Lung microvascular endothelial cell (primary cell): Measurements from ENCODE around the gene CHRM3. TPM values are rescaled to one million over a fixed set of nuclear protein-coding genes. Genes with fewer than 3 reads are reported as not detected.
"Not testable (repeated sequence)": the region's sequence is repeated elsewhere in the genome, so short reads cannot be mapped to it uniquely, and the experiment has no call there.

ENCODE experiments used
- DNase-seq, 2 donors: peaks; one replicate each; pipeline versions ENCODE4 v3.0.0 to v3.0.0-alpha.2; 2010; ENCODE audit warnings: low read depth in 2 of 2
- total RNA-seq: library from RNA; depleted of rRNA; stranded (reverse); fragments of >200 nt; gene quantifications from 2 replicates; pipeline ENCODE4 v1.2.1, GENCODE V29; 2014

The CHRM3 gene
- under 0.01 and 0.20 TPM in 2 replicates for total RNA-seq

- peak in 1 of 2 donors; percentile 0 for DNase-seq
Observed at GRCh38 chr1:239386453-239387303, at the start of gene CHRM3. Gene CHRM3 (plus strand): TSS chr1:239386568. CDS start chr1:239907452, 520,884 bp downstream.

GRCh38 chr1:239337799-239338430, 48.5 kb upstream of the CHRM3 start:
- no peak for DNase-seq

GRCh38 chr1:239347776-239348175, 38.6 kb upstream of the CHRM3 start:
- no peak for DNase-seq

GRCh38 chr1:239348635-239349353, 37.6 kb upstream of the CHRM3 start:
- no peak for DNase-seq

- DNase-seq = no peak
Observed at GRCh38 chr1:239349699-239350098, 36.7 kb upstream of the CHRM3 start.

GRCh38 chr1:239353536-239353935, 32.8 kb upstream of the CHRM3 start:
- no peak for DNase-seq

- no peak for DNase-seq
Observed at GRCh38 chr1:239354231-239354630, 32.1 kb upstream of the CHRM3 start.

GRCh38 chr1:239357867-239358266, 28.5 kb upstream of the CHRM3 start:
- no peak for DNase-seq

GRCh38 chr1:239361403-239361802, 25.0 kb upstream of the CHRM3 start:
- no peak for DNase-seq

- no peak for DNase-seq
Observed at GRCh38 chr1:239363930-239364329, 22.4 kb upstream of the CHRM3 start.

- DNase-seq = no peak
Observed at GRCh38 chr1:239367196-239367810, 19.1 kb upstream of the CHRM3 start.

- no peak for DNase-seq
Observed at GRCh38 chr1:239368436-239369109, 17.8 kb upstream of the CHRM3 start.

- not testable (repeated sequence) for DNase-seq
Observed at GRCh38 chr1:239370869-239371268, 15.5 kb upstream of the CHRM3 start.

- DNase-seq = no peak
Observed at GRCh38 chr1:239382666-239383065, 3.7 kb upstream of the CHRM3 start.

- no peak for DNase-seq
Observed at GRCh38 chr1:239383714-239384113, 2.7 kb upstream of the CHRM3 start.

- DNase-seq = no peak
Observed at GRCh38 chr1:239387304-239388158, 1.2 kb downstream of the CHRM3 start.

GRCh38 chr1:239388159-239388485, 1.8 kb downstream of the CHRM3 start:
- DNase-seq = no peak

- no peak for DNase-seq
Observed at GRCh38 chr1:239388578-239388977, 2.2 kb downstream of the CHRM3 start.

GRCh38 chr1:239389703-239390102, 3.3 kb downstream of the CHRM3 start:
- DNase-seq = no peak

GRCh38 chr1:239392271-239392670, 5.9 kb downstream of the CHRM3 start:
- DNase-seq = no peak
